GM19372 (cell line): Measurements from ENCODE around the gene CHERP.
"Not testable (repeated sequence)": the region's sequence is repeated elsewhere in the genome, so short reads cannot be mapped to it uniquely, and the experiment has no call there.

ENCODE experiments used
- ATAC-seq: cut with Tn5 transposase; IDR thresholded peaks from one replicate; pipeline ENCODE4 v1.9.1; 2021; ENCODE audit warnings: mild to moderate bottlenecking, low read depth, moderate library complexity; ENCODE audit not compliant: unreplicated experiment

The CHERP gene

DNA sequence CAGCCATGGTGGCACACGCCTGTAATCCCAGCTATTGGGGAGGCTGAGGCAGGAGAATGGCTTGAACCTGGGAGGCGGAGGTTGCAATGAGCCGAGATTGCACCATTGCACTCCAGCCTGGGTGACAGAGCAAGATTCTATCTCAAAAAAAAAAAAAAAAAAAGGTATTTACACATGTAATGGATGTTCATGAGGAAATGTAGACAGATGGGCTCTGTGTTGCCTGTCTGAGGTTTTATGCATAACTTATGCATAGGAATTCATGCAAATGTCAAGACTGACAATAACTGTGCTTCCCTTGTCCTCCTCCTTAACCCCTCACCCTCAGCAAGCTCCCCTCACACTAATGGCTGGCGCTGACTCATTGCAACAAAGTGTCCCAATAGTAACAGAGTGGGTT, 55.8 kb downstream of the CHERP start:
- ATAC-seq, result not testable (repeated sequence)

DNA sequence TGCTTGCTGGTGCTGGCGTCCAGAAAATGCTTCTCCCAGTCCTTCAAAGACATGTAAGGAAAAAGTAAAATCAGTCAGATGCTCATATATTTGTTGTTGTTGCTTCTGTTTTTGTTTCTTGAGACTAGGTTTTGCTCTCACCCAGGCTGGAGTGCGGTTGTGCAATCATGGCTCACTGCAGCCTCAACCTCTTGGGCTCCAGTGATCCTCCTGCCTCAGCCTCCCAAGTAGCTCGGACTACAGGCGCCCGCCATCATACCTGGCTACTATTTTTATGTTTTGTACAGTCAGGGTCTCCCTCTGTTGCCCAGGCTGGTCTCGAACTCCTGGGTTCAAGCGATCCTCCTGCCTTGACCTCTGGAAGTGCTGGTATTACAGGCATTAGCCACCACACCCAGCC, 59.5 kb downstream of the CHERP start:
- no peak for ATAC-seq

DNA sequence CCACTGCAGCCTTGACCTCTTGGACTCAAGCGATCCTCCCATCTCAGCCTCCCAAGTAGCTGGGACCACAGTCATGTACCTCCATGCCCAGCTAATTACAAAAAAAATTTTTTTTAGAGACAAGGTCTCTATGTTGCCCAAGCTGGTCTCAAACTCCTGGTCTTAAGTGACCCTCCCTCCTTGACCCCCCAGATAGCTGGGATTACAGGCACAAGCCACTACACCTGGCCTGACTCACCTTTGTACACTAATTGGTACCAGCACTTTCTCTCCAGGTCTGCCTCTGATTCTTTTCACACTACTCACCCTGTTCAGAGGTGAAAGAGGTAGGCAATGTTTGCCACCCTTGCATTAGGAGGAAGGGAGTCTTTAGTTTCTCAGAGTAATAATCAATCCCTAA, 64.9 kb downstream of the CHERP start:
- no peak for ATAC-seq

DNA sequence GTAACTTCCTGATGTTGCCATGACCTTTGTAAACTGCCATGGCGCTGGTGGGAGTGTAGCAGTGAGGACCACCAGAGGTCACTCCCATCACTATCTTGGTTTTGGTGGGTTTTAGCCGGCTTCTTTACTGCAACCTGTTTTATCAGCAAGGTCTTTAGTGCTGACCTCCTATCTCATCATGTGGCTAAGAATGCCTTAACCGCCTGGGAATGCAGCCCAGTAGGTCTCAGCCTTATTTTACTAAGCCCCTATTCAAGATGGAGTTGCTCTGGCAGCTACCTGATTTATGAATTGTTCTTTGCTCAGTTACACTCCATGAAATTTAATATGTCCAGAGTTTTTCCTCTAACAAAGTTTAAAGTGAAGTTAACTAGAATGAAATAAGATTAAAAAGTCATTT, 65.8 kb downstream of the CHERP start:
- ATAC-seq, result no peak

DNA sequence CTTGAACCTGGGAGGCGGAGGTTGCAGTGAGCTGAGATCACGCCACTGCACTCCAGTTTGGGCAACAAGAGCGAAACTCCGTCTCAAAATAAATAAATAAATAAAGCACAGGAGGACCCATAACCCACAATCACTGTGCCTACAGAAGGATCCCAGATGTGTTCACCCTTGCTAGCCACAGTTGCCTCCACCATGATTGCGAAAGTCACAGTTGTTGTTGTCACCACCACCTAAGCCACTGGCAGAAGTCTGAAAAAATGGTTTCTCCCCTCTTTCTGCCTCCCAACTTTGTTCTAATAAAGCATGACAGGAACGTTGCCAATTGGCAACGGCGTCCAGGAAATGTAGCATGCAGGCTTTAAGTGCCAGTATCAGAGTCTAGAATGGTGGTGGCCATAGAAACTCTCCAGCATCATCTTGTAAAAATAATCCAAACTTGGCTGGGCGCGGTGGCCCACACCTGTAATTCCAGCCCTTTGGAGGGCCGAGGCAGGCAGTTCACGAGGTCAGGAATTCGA, 68.3 kb downstream of the CHERP start:
- ATAC-seq, result no peak

DNA sequence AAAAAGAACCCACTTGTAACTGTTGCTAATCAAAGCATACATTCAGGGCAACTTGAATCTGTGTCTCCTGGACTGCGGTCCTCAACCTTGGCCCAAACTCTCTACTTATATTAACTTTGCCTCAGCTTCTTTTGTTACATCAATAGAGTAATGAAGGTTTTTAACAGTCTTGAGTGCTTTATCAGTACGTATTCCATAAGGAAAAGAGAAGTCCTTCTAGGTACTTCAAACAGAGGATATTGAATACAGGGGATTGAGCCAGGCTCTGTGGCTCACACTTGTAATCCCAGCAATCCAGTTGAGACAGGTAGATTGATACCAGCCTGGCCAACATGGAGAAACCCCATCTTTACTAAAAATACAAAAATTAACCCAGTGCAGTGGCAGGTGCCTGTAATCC, 69.2 kb downstream of the CHERP start:
- no peak for ATAC-seq

DNA sequence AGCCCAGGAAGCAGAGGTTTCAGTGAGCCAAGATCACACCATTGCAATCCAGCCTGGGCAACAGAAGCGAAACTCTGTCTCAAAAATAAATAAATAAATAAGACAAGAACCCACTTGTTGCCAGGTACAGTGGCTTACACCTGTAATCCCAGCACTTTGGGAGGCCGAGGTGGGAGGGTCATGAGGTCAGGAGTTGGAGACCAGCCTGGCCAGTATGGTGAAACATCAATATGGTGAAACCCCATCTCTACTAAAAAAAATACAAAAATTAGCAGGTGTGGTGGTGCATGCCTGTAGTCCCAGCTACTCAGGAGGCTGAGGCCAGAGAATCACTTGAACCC, 69.7 kb downstream of the CHERP start:
- not testable (repeated sequence) for ATAC-seq

DNA sequence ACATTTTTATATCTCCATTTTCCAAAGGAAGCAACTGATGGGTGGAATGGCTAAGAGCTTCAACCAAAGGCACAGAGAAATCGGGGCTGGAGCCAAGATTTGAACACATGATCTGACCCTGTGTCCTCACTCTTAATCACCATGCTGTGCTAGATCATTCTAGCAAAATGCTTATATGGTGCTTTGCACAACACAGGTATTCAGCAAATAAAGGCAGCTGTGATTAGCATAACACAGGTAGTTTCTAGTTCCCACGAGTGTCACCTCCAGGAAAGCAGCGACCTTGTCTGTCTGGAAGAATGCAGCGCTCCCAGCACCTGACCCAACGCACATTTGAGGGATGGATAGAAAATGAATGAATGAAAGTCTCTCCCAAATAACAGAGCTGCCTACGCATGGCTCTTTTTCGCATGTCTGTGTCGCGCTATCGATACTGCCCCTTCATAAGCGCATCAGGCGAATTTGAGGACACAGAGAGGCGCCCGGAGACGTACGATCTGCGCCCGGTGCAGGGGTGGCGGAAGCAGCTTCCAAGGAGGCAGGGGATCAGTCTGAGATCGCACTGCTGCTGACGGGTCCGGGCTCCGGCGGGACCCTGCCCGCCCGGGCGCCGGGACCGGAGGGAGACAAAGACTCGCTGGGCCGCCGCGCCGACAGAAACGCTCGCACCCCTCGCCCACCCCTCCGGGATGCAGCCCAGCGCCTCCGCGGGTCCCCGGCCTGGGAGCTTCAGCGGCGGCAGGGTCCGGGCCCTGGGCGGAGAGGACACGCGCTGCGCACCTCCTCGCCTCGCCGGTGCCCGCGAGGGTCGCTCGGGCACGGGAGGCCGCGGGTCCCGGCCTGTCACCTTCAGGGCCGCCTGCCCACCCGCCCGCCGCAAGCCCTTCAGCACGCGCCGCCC, 71.1 kb downstream of the CHERP start:
- ATAC-seq, result peak; percentile 11

DNA sequence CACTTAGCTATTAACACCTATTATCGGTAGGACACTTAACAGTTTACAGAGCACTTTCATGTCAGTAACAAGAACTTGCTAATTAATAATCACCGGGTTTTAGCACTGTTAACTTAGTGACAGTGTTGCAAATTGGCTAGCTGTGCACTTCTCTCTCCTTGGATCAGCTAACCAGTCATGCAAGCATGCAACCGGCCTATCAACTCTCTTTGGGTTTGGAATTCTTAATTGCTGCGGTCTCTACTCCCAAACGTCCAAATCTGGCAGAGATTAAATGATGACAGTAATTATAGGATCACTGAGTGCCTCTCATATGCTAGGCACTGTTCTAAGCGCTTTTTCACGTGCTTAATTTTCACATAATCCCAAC, 71.7 kb downstream of the CHERP start:
- ATAC-seq, result no peak
